Measurements from ENCODE around the gene IDH3G.
A peak's percentile ranks its signal among the peaks of the same experiment; 100 is the strongest.
"Not testable (repeated sequence)": the region's sequence is repeated elsewhere in the genome, so short reads cannot be mapped to it uniquely, and the experiment has no call there.

The IDH3G gene

GRCh38 chrX:153794018-153794896 lies at the start of gene IDH3G, which contains the start of gene SSR4:
Gene IDH3G, minus strand, starts transcription at chrX:153794375. Its CDS starts 49 bp downstream, at chrX:153794326.
Gene SSR4, plus strand, starts transcription at chrX:153794668. Its CDS starts 20 bp downstream, at chrX:153794688.
- DNase-seq (ENCODE audit: low read depth): peak; percentile 54

- DNase-seq (ENCODE audit: low read depth): no peak
Observed at GRCh38 chrX:153836921-153837320, 42.7 kb upstream of the IDH3G start.

- no peak for DNase-seq (ENCODE audit: low read depth)
Observed at GRCh38 chrX:153832728-153833127, 38.6 kb upstream of the IDH3G start.

- no peak for DNase-seq (ENCODE audit: low read depth)
Observed at GRCh38 chrX:153831429-153832150, 37.4 kb upstream of the IDH3G start.

- no peak for DNase-seq (ENCODE audit: low read depth)
Observed at GRCh38 chrX:153830640-153831428, 36.7 kb upstream of the IDH3G start.

- no peak for DNase-seq (ENCODE audit: low read depth)
Observed at GRCh38 chrX:153829799-153830639, 35.8 kb upstream of the IDH3G start, which contains the start of gene PDZD4. Gene PDZD4, minus strand, starts transcription at chrX:153830544. Its CDS starts 246 bp downstream, at chrX:153830298.

GRCh38 chrX:153829549-153829798 lies 35.3 kb upstream of the IDH3G start:
- no peak for DNase-seq (ENCODE audit: low read depth)

GRCh38 chrX:153828723-153829548 lies 34.8 kb upstream of the IDH3G start:
- no peak for DNase-seq (ENCODE audit: low read depth)

- no peak for DNase-seq (ENCODE audit: low read depth)
Observed at GRCh38 chrX:153828308-153828707, 34.1 kb upstream of the IDH3G start.

- no peak for DNase-seq (ENCODE audit: low read depth)
Observed at GRCh38 chrX:153827903-153828302, 33.7 kb upstream of the IDH3G start.

- no peak for DNase-seq (ENCODE audit: low read depth)
Observed at GRCh38 chrX:153827016-153827415, 32.8 kb upstream of the IDH3G start.

GRCh38 chrX:153825042-153825441 lies 30.9 kb upstream of the IDH3G start:
- no peak for DNase-seq (ENCODE audit: low read depth)

GRCh38 chrX:153824348-153824747 lies 30.2 kb upstream of the IDH3G start:
- DNase-seq (ENCODE audit: low read depth): no peak

GRCh38 chrX:153821066-153821465 lies 26.9 kb upstream of the IDH3G start:
- no peak for DNase-seq (ENCODE audit: low read depth)

- no peak for DNase-seq (ENCODE audit: low read depth)
Observed at GRCh38 chrX:153820601-153821000, 26.4 kb upstream of the IDH3G start.

- DNase-seq (ENCODE audit: low read depth): no peak
Observed at GRCh38 chrX:153819384-153820040, 25.3 kb upstream of the IDH3G start.

GRCh38 chrX:153818571-153819383 lies 24.6 kb upstream of the IDH3G start:
- DNase-seq (ENCODE audit: low read depth): no peak

GRCh38 chrX:153818064-153818463 lies 23.9 kb upstream of the IDH3G start:
- not testable (repeated sequence) for DNase-seq (ENCODE audit: low read depth)
